Measurements from ENCODE around the gene PSMG3. TPM values are rescaled to one million over a fixed set of nuclear protein-coding genes. Genes with fewer than 3 reads are reported as not detected.
A peak's percentile ranks its signal among the peaks of the same experiment; 100 is the strongest.
"Not testable (repeated sequence)": the region's sequence is repeated elsewhere in the genome, so short reads cannot be mapped to it uniquely, and the experiment has no call there.

PSMG3 gene
- total RNA-seq, 1 donor from 2014 or later = 19.7 TPM

DNA sequence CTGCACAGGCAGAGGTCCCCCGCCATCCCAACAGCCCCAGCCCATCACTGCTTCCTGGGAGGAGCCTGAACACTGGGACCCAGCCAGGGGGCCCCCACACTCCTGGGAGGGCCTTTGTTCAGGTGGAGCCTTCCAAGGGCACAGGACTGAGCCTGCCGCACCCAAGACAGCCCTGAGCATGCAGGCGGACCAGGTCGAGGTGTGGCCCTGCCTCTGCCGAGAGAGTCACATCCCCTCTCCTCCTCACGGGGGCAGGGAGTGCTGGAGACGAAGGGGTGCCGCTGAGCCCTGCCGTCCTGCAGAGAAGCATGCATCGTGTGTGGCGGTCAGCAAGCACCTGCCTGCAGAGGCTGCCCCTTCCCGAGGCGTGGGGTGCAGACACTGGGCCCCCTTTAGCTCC is 46.6 kb downstream of the PSMG3 start:
- H3K4me1 ChIP-seq = no peaks in the 10 kb centered on the region
- intact Hi-C loops (cut with DNase I) = no loop called here
- DNase-seq (no peak), ATAC-seq (no peak)
- no peaks in the 10 kb centered on the region for H3K36me3 ChIP-seq
- no peak overlapping the region for H3K4me3 ChIP-seq
- TF ChIP-seq, protein P1, sequence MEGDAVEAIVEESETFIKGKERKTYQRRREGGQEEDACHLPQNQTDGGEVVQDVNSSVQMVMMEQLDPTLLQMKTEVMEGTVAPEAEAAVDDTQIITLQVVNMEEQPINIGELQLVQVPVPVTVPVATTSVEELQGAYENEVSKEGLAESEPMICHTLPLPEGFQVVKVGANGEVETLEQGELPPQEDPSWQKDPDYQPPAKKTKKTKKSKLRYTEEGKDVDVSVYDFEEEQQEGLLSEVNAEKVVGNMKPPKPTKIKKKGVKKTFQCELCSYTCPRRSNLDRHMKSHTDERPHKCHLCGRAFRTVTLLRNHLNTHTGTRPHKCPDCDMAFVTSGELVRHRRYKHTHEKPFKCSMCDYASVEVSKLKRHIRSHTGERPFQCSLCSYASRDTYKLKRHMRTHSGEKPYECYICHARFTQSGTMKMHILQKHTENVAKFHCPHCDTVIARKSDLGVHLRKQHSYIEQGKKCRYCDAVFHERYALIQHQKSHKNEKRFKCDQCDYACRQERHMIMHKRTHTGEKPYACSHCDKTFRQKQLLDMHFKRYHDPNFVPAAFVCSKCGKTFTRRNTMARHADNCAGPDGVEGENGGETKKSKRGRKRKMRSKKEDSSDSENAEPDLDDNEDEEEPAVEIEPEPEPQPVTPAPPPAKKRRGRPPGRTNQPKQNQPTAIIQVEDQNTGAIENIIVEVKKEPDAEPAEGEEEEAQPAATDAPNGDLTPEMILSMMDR (IDR thresholded peaks at IDR 0.05) = no peak
- peaks cover 3% of the 10 kb centered on the region for H3K9me3 ChIP-seq
- peaks cover 4% of the 10 kb centered on the region for H3K27me3 ChIP-seq (ENCODE audit: low read depth)
- H3K27ac ChIP-seq = no peak overlapping the region

DNA sequence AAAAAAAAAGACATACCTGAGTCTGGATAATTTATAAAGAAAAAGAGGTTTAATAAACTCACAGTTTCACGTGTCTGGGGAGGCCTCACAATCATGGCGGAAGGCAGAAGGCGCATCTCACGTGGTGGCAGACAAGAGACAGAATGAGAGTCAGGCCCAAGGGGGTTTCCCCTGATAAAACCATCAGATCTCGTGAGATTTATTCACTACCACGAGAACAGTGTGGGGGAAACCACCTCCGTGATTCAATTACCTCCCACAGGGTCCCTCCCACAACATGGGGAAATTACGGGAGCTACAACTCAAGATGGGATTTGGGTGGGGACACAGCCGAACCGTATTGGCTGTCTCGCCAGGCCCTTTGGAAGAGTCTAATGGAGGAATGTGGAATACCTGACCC is 48.4 kb downstream of the PSMG3 start:
- peaks cover 3% of the 10 kb centered on the region for H3K9me3 ChIP-seq
- intact Hi-C loops (cut with DNase I) = no loop called here
- no peaks in the 10 kb centered on the region for H3K27me3 ChIP-seq (ENCODE audit: low read depth)
- TF ChIP-seq, protein P1 (IDR thresholded peaks at IDR 0.05) = no peak
- no peak for DNase-seq
- H3K4me1 ChIP-seq = no peaks in the 10 kb centered on the region
- H3K4me3 ChIP-seq = no peak overlapping the region
- H3K36me3 ChIP-seq = no peaks in the 10 kb centered on the region
- no peak overlapping the region for H3K27ac ChIP-seq
- ATAC-seq = no peak

DNA sequence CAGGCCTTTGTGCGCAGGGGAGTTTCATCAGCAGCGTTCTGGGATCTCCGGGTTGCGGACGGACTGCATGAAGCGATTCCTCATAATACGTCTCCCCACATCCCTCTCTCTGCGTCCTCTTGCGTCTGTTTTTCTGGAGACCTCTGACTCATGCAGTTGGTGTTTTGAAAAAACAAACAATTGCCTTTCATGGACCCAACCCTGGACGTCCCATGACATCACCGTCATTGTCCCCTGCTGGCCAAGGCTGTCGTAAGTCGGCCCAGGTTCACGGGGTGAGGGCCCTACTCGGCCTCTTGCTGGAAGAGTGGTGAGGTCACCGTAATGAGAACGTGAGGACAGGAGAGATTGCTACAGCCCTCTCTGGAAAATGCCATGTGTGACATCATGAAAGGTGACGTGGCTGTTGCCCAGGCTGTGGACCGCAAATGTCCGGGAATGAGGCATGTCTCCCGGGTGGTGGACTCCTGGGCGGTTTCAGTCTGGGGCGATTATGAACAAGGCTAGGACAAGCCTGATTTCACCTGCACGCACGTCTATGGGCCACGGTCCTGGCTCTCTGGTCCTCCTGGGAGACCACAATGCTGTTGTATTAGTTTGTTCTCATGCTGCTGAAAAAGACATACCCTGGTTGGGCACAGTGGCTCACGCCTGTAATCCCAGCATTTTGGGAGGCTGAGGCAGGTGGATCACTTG is 49.1 kb downstream of the PSMG3 start:
- Histone ChIP-seq H3K9me3 (peaks cover 3% of the 10 kb centered on the region), H3K36me3 (no peaks in the 10 kb centered on the region), H3K27ac (no peak overlapping the region), H3K4me1 (no peaks in the 10 kb centered on the region), H3K4me3 (no peak overlapping the region), H3K27me3 (ENCODE audit: low read depth) (no peaks in the 10 kb centered on the region)
- ATAC-seq = peak; percentile 33 to 58
- DNase-seq = no peak
- intact Hi-C loops (cut with DNase I) = no loop called here
- TF ChIP-seq, protein P1 (IDR thresholded peaks at IDR 0.05) = no peak

DNA sequence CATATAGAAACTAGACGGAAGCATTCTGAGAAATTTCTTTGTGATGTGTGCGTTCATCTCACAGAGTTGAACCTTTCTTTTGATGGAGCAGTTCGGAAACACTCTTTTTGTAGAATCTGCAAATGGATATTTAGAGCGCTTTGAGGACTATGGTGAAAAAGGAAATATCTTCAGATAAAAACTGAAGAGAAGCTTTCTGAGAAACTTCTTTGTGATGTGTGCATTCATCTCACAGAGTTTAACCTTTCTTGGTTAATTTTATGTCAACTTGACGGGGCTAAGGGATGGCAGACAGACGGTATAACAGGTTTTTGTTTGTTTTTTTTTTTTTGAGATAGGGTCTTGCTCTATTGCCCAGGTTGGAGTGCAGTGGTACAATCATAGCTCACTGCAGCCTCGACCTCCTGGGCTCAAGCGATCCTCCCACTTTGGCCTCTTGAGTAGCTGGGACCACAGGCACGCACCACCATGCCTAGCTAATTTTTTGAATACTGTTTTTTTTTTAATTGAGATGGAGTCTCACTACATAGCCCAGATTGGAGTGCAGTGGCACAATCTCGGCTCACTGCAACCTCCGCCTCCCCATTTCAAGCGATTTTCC is 50.4 kb downstream of the PSMG3 start:
- H3K27ac ChIP-seq; H3K9me3 ChIP-seq; DNase-seq; H3K4me1 ChIP-seq; H3K36me3 ChIP-seq; intact Hi-C loops (cut with DNase I); H3K27me3 ChIP-seq (ENCODE audit: low read depth); H3K4me3 ChIP-seq; ATAC-seq: not testable (repeated sequence)

Other genes starting within 250 kb of the PSMG3 start
- gene MICALL2, start 110.6 kb downstream of the PSMG3 start, total RNA-seq = 28.9 TPM
- gene INTS1, start 65.6 kb downstream of the PSMG3 start, total RNA-seq = 50.8 TPM
- 49.7 TPM for gene MAFK, start 39.3 kb downstream of the PSMG3 start, total RNA-seq
- 4.3 TPM for gene TMEM184A, start 13.8 kb downstream of the PSMG3 start, total RNA-seq
- gene ELFN1, start 100.2 kb upstream of the PSMG3 start, total RNA-seq = 1.4 TPM

All from lower lobe of right lung (tissue), 2 donors.